ENCODE measurements around the gene ZCCHC7. TPM values are rescaled to one million over a fixed set of nuclear protein-coding genes. Genes with fewer than 3 reads are reported as not detected.

Gene ZCCHC7
- total RNA-seq, 1 donor from 2014 or later = 21.7 TPM

GRCh38 chr9:37369671-37370070, 249.3 kb downstream of the ZCCHC7 start:
- H3K4me3 ChIP-seq (ENCODE audit: insufficient read depth, low read depth, low read length) = no peak overlapping the region
- no peak for TF ChIP-seq EZH2 (IDR thresholded peaks at IDR 0.05; ENCODE audit: insufficient read depth, low read length)
- H2AFZ ChIP-seq (ENCODE audit: low read depth, low read length) = no peak overlapping the region
- H3K36me3 ChIP-seq (ENCODE audit: insufficient read depth, low read length) = no peaks in the 10 kb centered on the region
- H3K9me3 Mint-ChIP-seq (ENCODE audit: unreplicated experiment) = no peaks in the 10 kb centered on the region
- no peaks in the 10 kb centered on the region for H3K79me2 ChIP-seq (ENCODE audit: insufficient read depth, low read length)
- no peaks in the 10 kb centered on the region for H4K20me1 ChIP-seq (ENCODE audit: insufficient read depth, low read length)
- peaks cover 8% of the 10 kb centered on the region for H3K4me1 Mint-ChIP-seq (ENCODE audit: low read depth, unreplicated experiment)
- DNase-seq (ENCODE audit: low read depth) (no peak), FAIRE-seq (no peak)
- H3K36me3 Mint-ChIP-seq (ENCODE audit: low read depth, unreplicated experiment) = no peaks in the 10 kb centered on the region
- H3K9ac ChIP-seq (ENCODE audit: low read length) = no peak overlapping the region
- H3K4me2 ChIP-seq (ENCODE audit: low read length) = no peak overlapping the region
- H3K27me3 ChIP-seq (ENCODE audit: insufficient read depth, low read length) = no peaks in the 10 kb centered on the region
- H3K4me1 ChIP-seq (ENCODE audit: insufficient read depth, low read length) = peaks cover 12% of the 10 kb centered on the region
- no peak overlapping the region for H3K27ac ChIP-seq (ENCODE audit: low read depth, low read length)
- no peak overlapping the region for H3K27ac Mint-ChIP-seq (ENCODE audit: unreplicated experiment)
- H3K27me3 Mint-ChIP-seq (ENCODE audit: low read depth, unreplicated experiment) = peaks cover 11% of the 10 kb centered on the region
- no peak overlapping the region for H3K4me3 Mint-ChIP-seq (ENCODE audit: unreplicated experiment)
- no peaks in the 10 kb centered on the region for H3K9me3 ChIP-seq (ENCODE audit: insufficient read depth, low read depth, low read length)

GRCh38 chr9:37370282-37370681, 249.9 kb downstream of the ZCCHC7 start:
- DNase-seq (ENCODE audit: low read depth) (no peak), FAIRE-seq (no peak)
- H3K27ac Mint-ChIP-seq (ENCODE audit: unreplicated experiment) = no peak overlapping the region
- Histone ChIP-seq H3K79me2 (ENCODE audit: insufficient read depth, low read length) (no peaks in the 10 kb centered on the region), H4K20me1 (ENCODE audit: insufficient read depth, low read length) (no peaks in the 10 kb centered on the region), H3K27ac (ENCODE audit: low read depth, low read length) (no peak overlapping the region), H2AFZ (ENCODE audit: low read depth, low read length) (no peak overlapping the region), H3K4me2 (ENCODE audit: low read length) (no peak overlapping the region), H3K9me3 (ENCODE audit: insufficient read depth, low read depth, low read length) (no peaks in the 10 kb centered on the region), H3K36me3 (ENCODE audit: insufficient read depth, low read length) (no peaks in the 10 kb centered on the region), H3K4me3 (ENCODE audit: insufficient read depth, low read depth, low read length) (no peak overlapping the region), H3K4me1 (ENCODE audit: insufficient read depth, low read length) (peaks cover 12% of the 10 kb centered on the region), H3K9ac (ENCODE audit: low read length) (no peak overlapping the region), H3K27me3 (ENCODE audit: insufficient read depth, low read length) (no peaks in the 10 kb centered on the region)
- TF ChIP-seq EZH2 (IDR thresholded peaks at IDR 0.05; ENCODE audit: insufficient read depth, low read length) (no peak), CTCF (IDR thresholded peaks at IDR 0.05; ENCODE audit: insufficient read depth, low read depth, low read length) (no peak)
- H3K4me1 Mint-ChIP-seq (ENCODE audit: low read depth, unreplicated experiment) = peaks cover 8% of the 10 kb centered on the region
- H3K36me3 Mint-ChIP-seq (ENCODE audit: low read depth, unreplicated experiment) = no peaks in the 10 kb centered on the region
- no peaks in the 10 kb centered on the region for H3K9me3 Mint-ChIP-seq (ENCODE audit: unreplicated experiment)
- no peak overlapping the region for H3K4me3 Mint-ChIP-seq (ENCODE audit: unreplicated experiment)
- H3K27me3 Mint-ChIP-seq (ENCODE audit: low read depth, unreplicated experiment) = peaks cover 11% of the 10 kb centered on the region

GRCh38 chr9:37370968-37371563, 250.7 kb downstream of the ZCCHC7 start:
- Mint-ChIP-seq H3K4me1 (ENCODE audit: low read depth, unreplicated experiment) (peaks cover 8% of the 10 kb centered on the region), H3K4me3 (ENCODE audit: unreplicated experiment) (no peak overlapping the region), H3K27me3 (ENCODE audit: low read depth, unreplicated experiment) (peaks cover 12% of the 10 kb centered on the region), H3K36me3 (ENCODE audit: low read depth, unreplicated experiment) (no peaks in the 10 kb centered on the region), H3K27ac (ENCODE audit: unreplicated experiment) (peak overlapping the region; percentile 34), H3K9me3 (ENCODE audit: unreplicated experiment) (no peaks in the 10 kb centered on the region)
- H3K27ac ChIP-seq (ENCODE audit: low read depth, low read length) = no peak overlapping the region
- no peaks in the 10 kb centered on the region for H3K79me2 ChIP-seq (ENCODE audit: insufficient read depth, low read length)
- no peak overlapping the region for H3K9ac ChIP-seq (ENCODE audit: low read length)
- H3K27me3 ChIP-seq (ENCODE audit: insufficient read depth, low read length) = no peaks in the 10 kb centered on the region
- TF ChIP-seq CTCF (IDR thresholded peaks at IDR 0.05; ENCODE audit: insufficient read depth, low read depth, low read length) (no peak), EZH2 (IDR thresholded peaks at IDR 0.05; ENCODE audit: insufficient read depth, low read length) (no peak)
- H3K4me3 ChIP-seq (ENCODE audit: insufficient read depth, low read depth, low read length) = no peak overlapping the region
- no peaks in the 10 kb centered on the region for H3K9me3 ChIP-seq (ENCODE audit: insufficient read depth, low read depth, low read length)
- no peak for DNase-seq (ENCODE audit: low read depth)
- H3K36me3 ChIP-seq (ENCODE audit: insufficient read depth, low read length) = no peaks in the 10 kb centered on the region
- H2AFZ ChIP-seq (ENCODE audit: low read depth, low read length) = no peak overlapping the region
- no peaks in the 10 kb centered on the region for H4K20me1 ChIP-seq (ENCODE audit: insufficient read depth, low read length)
- no peak overlapping the region for H3K4me2 ChIP-seq (ENCODE audit: low read length)
- H3K4me1 ChIP-seq (ENCODE audit: insufficient read depth, low read length) = peaks cover 12% of the 10 kb centered on the region
- FAIRE-seq = no peak

Measured in astrocyte (in vitro differentiated cells and primary cell).